GM23248 (cell line): ENCODE measurements around the gene ZNF385B.

Experiments used
- EZH2 ChIP-seq: fragments of 200-600 bp; sonication (generic); IDR thresholded peaks from 2 replicates; pipeline ENCODE4 v1.6.1; 2018; ENCODE audit warnings: antibody characterized with exemption, mild to moderate bottlenecking; ENCODE audit not compliant: insufficient read depth, poor library complexity, severe bottlenecking
- EZH2phosphoT487 ChIP-seq: fragments of 200-600 bp; sonication (generic); IDR thresholded peaks from 2 replicates; pipeline ENCODE4 v1.6.1; 2018; ENCODE audit warnings: antibody characterized with exemption, moderate library complexity, mild to moderate bottlenecking, low read depth; ENCODE audit not compliant: insufficient read depth

- TF ChIP-seq EZH2 (no peak), EZH2phosphoT487 (no peak)
Observed at GRCh38 chr2:179891237-179891636, 29.8 kb upstream of the ZNF385B start.
